Neural progenitor cell (in vitro differentiated cells): ENCODE data around the gene TIMP4. TPM values are rescaled to one million over a fixed set of nuclear protein-coding genes. Genes with fewer than 3 reads are reported as not detected.

Experiments
- DNase-seq: peaks from one replicate; pipeline ENCODE4 v3.0.0-alpha.2; 2016; ENCODE audit warnings: low spot score
- H2AFZ ChIP-seq: fragments of 200-600 bp; sonication (generic); replicated peaks from 2 replicates; pipeline ENCODE4 v1.6.1; 2016; ENCODE audit warnings: antibody characterized with exemption
- H3F3A ChIP-seq: fragments of 200-600 bp; sonication (generic); 2 replicates; pipeline ENCODE4 v1.6.1; 2016; ENCODE audit warnings: antibody characterized with exemption, low read depth
- H3K27ac ChIP-seq: fragments of 200-600 bp; sonication (generic); 2 replicates; pipeline ENCODE4 v1.5.1; 2016; ENCODE audit warnings: mild to moderate bottlenecking
- H3K27me3 ChIP-seq: fragments of 200-600 bp; sonication (generic); 2 replicates; pipeline ENCODE4 v1.6.1; 2016; ENCODE audit warnings: mild to moderate bottlenecking, moderate library complexity
- H3K36me3 ChIP-seq: fragments of 200-600 bp; sonication (generic); 2 replicates; pipeline ENCODE4 v1.5.1; 2016
- H3K4me1 ChIP-seq: fragments of 200-600 bp; sonication (generic); 2 replicates; pipeline ENCODE4 v1.6.1; 2016; ENCODE audit warnings: mixed run types
- H3K4me2 ChIP-seq: fragments of 200-600 bp; sonication (generic); 2 replicates; pipeline ENCODE4 v1.6.1; 2016
- H3K4me3 ChIP-seq: fragments of 200-600 bp; sonication (generic); 2 replicates; pipeline ENCODE4 v1.5.1; 2016
- H3K79me2 ChIP-seq: fragments of 200-600 bp; sonication (generic); 2 replicates; pipeline ENCODE4 v1.6.1; 2016; ENCODE audit warnings: low read depth
- H3K9ac ChIP-seq: fragments of 200-600 bp; sonication (generic); 2 replicates; pipeline ENCODE4 v1.6.1; 2016
- H3K9me3 ChIP-seq: fragments of 200-600 bp; sonication (generic); 2 replicates; pipeline ENCODE4 v1.5.1; 2016; ENCODE audit warnings: low read depth
- H4K20me1 ChIP-seq: fragments of 200-600 bp; sonication (generic); 2 replicates; pipeline ENCODE4 v1.6.1; 2016; ENCODE audit warnings: low read depth
- H3K27ac Mint-ChIP-seq: 3 replicates; pipeline ENCODE4 v1.8.0; 2021; ENCODE audit warnings: mixed read lengths
- H3K27me3 Mint-ChIP-seq: 2 replicates; pipeline ENCODE4 v1.8.0; 2022; ENCODE audit warnings: low read depth, mild to moderate bottlenecking, inconsistent platforms, moderate library complexity, mixed read lengths; ENCODE audit not compliant: insufficient read depth
- H3K36me3 Mint-ChIP-seq: 3 replicates; pipeline ENCODE4 v1.8.0; 2021; ENCODE audit warnings: mixed read lengths
- H3K4me1 Mint-ChIP-seq: 3 replicates; pipeline ENCODE4 v1.8.0; 2021; ENCODE audit warnings: mixed read lengths
- H3K4me3 Mint-ChIP-seq: 3 replicates; pipeline ENCODE4 v1.8.0; 2021; ENCODE audit warnings: mild to moderate bottlenecking, moderate library complexity, mixed read lengths
- H3K9me3 Mint-ChIP-seq: 3 replicates; pipeline ENCODE4 v1.8.0; 2020; ENCODE audit warnings: mixed read lengths
- CTCF ChIP-seq: fragments of 200-600 bp; sonication (generic); IDR thresholded peaks from 2 replicates; pipeline ENCODE4 v1.5.1; 2017; ENCODE audit warnings: antibody characterized with exemption, mild to moderate bottlenecking
- EZH2 ChIP-seq: fragments of 200-600 bp; sonication (generic); IDR thresholded peaks from 2 replicates; pipeline ENCODE4 v1.6.1; 2017; ENCODE audit warnings: antibody characterized with exemption, mild to moderate bottlenecking, moderate library complexity
- EZH2phosphoT487 ChIP-seq: fragments of 200-600 bp; sonication (generic); IDR thresholded peaks from 2 replicates; pipeline ENCODE4 v1.6.1; 2017; ENCODE audit warnings: antibody characterized with exemption
- total RNA-seq: library from RNA; depleted of rRNA; stranded (reverse); fragments of >200 nt; gene quantifications from 2 replicates; pipeline ENCODE4 v1.2.3, GENCODE V29; 2015; ENCODE audit warnings: low replicate concordance

Gene TIMP4
- total RNA-seq, 1 donor from 2014 or later = 0.07 TPM

GRCh38 chr3:12117473-12117872, 41.2 kb downstream of the TIMP4 start:
- H3K9me3 ChIP-seq = no peaks in the 10 kb centered on the region
- no peaks in the 10 kb centered on the region for H3K27me3 ChIP-seq
- no peak for TF ChIP-seq EZH2phosphoT487
- no peak for TF ChIP-seq EZH2
- no peak for TF ChIP-seq CTCF
- H3K36me3 ChIP-seq = no peaks in the 10 kb centered on the region
- no peaks in the 10 kb centered on the region for H3K27me3 Mint-ChIP-seq
- H3K9ac ChIP-seq = no peak overlapping the region
- H3K27ac Mint-ChIP-seq = no peak overlapping the region
- no peaks in the 10 kb centered on the region for H3K4me1 Mint-ChIP-seq
- no peaks in the 10 kb centered on the region for H3K4me1 ChIP-seq
- H3K36me3 Mint-ChIP-seq = no peaks in the 10 kb centered on the region
- DNase-seq = no peak
- H3K79me2 ChIP-seq = no peaks in the 10 kb centered on the region
- no peak overlapping the region for H3K27ac ChIP-seq
- H3K4me3 Mint-ChIP-seq = no peak overlapping the region
- no peak overlapping the region for H3K4me2 ChIP-seq
- no peaks in the 10 kb centered on the region for H4K20me1 ChIP-seq
- no peak overlapping the region for H3K4me3 ChIP-seq
- no peak overlapping the region for H2AFZ ChIP-seq
- no peaks in the 10 kb centered on the region for H3K9me3 Mint-ChIP-seq
- no peaks in the 10 kb centered on the region for H3F3A ChIP-seq

- no peaks in the 10 kb centered on the region for H3K27me3 Mint-ChIP-seq
- H3K27ac Mint-ChIP-seq = no peak overlapping the region
- Histone ChIP-seq H2AFZ (no peak overlapping the region), H4K20me1 (no peaks in the 10 kb centered on the region), H3K4me2 (no peak overlapping the region), H3K27ac (no peak overlapping the region), H3K4me3 (no peak overlapping the region), H3K9ac (no peak overlapping the region), H3K36me3 (no peaks in the 10 kb centered on the region), H3K9me3 (no peaks in the 10 kb centered on the region), H3K79me2 (no peaks in the 10 kb centered on the region), H3F3A (no peaks in the 10 kb centered on the region), H3K4me1 (no peaks in the 10 kb centered on the region), H3K27me3 (no peaks in the 10 kb centered on the region)
- DNase-seq = no peak
- H3K4me3 Mint-ChIP-seq = no peak overlapping the region
- no peak for TF ChIP-seq EZH2
- no peak for TF ChIP-seq CTCF
- TF ChIP-seq EZH2phosphoT487 = no peak
- no peaks in the 10 kb centered on the region for H3K36me3 Mint-ChIP-seq
- no peaks in the 10 kb centered on the region for H3K9me3 Mint-ChIP-seq
- no peaks in the 10 kb centered on the region for H3K4me1 Mint-ChIP-seq
Observed at GRCh38 chr3:12116870-12117269, 41.8 kb downstream of the TIMP4 start.

GRCh38 chr3:12115849-12116248, 42.9 kb downstream of the TIMP4 start:
- no peaks in the 10 kb centered on the region for H3K27me3 Mint-ChIP-seq
- H3K9me3 Mint-ChIP-seq = peaks cover 6% of the 10 kb centered on the region
- no peak overlapping the region for H3K4me3 Mint-ChIP-seq
- no peak overlapping the region for H3K27ac Mint-ChIP-seq
- Histone ChIP-seq H3K79me2 (no peaks in the 10 kb centered on the region), H3K9ac (no peak overlapping the region), H2AFZ (no peak overlapping the region), H3K27me3 (no peaks in the 10 kb centered on the region), H3K4me3 (no peak overlapping the region), H3K9me3 (no peaks in the 10 kb centered on the region), H3K27ac (no peak overlapping the region), H3K4me1 (no peaks in the 10 kb centered on the region), H4K20me1 (no peaks in the 10 kb centered on the region), H3K36me3 (no peaks in the 10 kb centered on the region), H3K4me2 (no peak overlapping the region), H3F3A (no peaks in the 10 kb centered on the region)
- no peak for DNase-seq
- TF ChIP-seq EZH2phosphoT487 = no peak
- TF ChIP-seq EZH2 = no peak
- no peak for TF ChIP-seq CTCF
- H3K4me1 Mint-ChIP-seq = no peaks in the 10 kb centered on the region
- H3K36me3 Mint-ChIP-seq = no peaks in the 10 kb centered on the region
